22Rv1 (cell line): ENCODE results near the gene TMEM62.

Experiments used
- H3K27ac ChIP-seq: fragments of 450-650 bp; 2 replicates; pipeline ENCODE4 v1.5.1; 2017
- CTCF ChIP-seq: fragments of 450-650 bp; IDR thresholded peaks from 2 replicates; pipeline ENCODE4 v1.5.1; 2017; ENCODE audit warnings: mild to moderate bottlenecking
- ZFX ChIP-seq: fragments of 450-650 bp; IDR thresholded peaks from 2 replicates; pipeline ENCODE4 v1.6.1; 2017; ENCODE audit warnings: antibody characterized with exemption, borderline replicate concordance

Gene TMEM62

GRCh38 chr15:43105077-43105736, 28.2 kb upstream of the TMEM62 start:
- TF ChIP-seq CTCF = no peak
- TF ChIP-seq ZFX = no peak
- peak overlapping the region; percentile 74 for H3K27ac ChIP-seq

GRCh38 chr15:43105778-43106485, 27.5 kb upstream of the TMEM62 start, which contains the start of gene UBR1:
Gene UBR1, minus strand, starts transcription at chr15:43106038. Its CDS starts 16 bp downstream, at chr15:43106022.
- no peak for TF ChIP-seq ZFX
- TF ChIP-seq CTCF = no peak
- peak within 1 kb of the TSS; percentile 74 for H3K27ac ChIP-seq

- no peak for TF ChIP-seq CTCF
- H3K27ac ChIP-seq = peak overlapping the region; percentile 74
These were observed 26.9 kb upstream of the TMEM62 start for GRCh38 chr15:43106486-43106829.

- H3K27ac ChIP-seq = no peak overlapping the region
- TF ChIP-seq CTCF = no peak
- TF ChIP-seq ZFX = no peak
These were observed 25.6 kb upstream of the TMEM62 start for GRCh38 chr15:43107751-43108150.

GRCh38 chr15:43111354-43111753, 22.0 kb upstream of the TMEM62 start:
- no peak for TF ChIP-seq ZFX
- TF ChIP-seq CTCF = no peak
- no peak overlapping the region for H3K27ac ChIP-seq

GRCh38 chr15:43118286-43118685, 15.1 kb upstream of the TMEM62 start:
- H3K27ac ChIP-seq = no peak overlapping the region
- TF ChIP-seq CTCF = no peak
- no peak for TF ChIP-seq ZFX

GRCh38 chr15:43118829-43119228, 14.6 kb upstream of the TMEM62 start:
- no peak overlapping the region for H3K27ac ChIP-seq
- TF ChIP-seq ZFX (no peak), CTCF (no peak)
